ENCODE measurements around the gene PPA1. TPM values are rescaled to one million over a fixed set of nuclear protein-coding genes. Genes with fewer than 3 reads are reported as not detected.
A peak's percentile ranks its signal among the peaks of the same experiment; 100 is the strongest.

The PPA1 gene
- total and polyA plus RNA-seq, 2 donors (not counting 3 experiments of a cell fraction or from before 2014, with no cell fraction given): 63.5 to 140 TPM

DNA sequence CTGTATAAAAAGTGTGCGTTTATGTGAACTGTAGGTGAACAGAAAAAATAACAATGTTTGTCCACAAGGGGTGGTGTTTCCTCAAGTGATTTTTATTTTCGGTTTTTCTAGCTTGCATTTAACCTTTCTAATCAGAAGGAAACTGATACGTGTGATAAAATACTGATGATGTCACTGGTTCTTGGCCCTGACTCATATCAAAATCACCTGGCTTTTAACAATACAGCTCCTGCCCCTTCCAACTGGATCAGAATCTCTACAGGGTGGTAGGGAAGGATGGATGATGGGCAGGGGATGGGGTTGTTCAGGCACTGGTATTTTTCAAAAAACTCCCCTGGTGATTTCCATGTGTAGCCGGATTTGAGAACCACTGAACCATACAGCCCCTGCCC lies 39.7 kb upstream of the PPA1 start:
- Histone ChIP-seq H3K27me3 (ENCODE audit: control insufficient read depth in 2 of 2, insufficient read depth in 2 of 2, low read length in 2 of 2) (peaks cover 10 to 20% of the 10 kb centered on the region in 2 experiments), H3K27ac (ENCODE audit: insufficient read depth, low read depth, low read length) (no peak overlapping the region), H4K20me1 (replicated peaks; ENCODE audit: control insufficient read depth, extremely low read depth, insufficient read depth, low read length) (no peaks in the 10 kb centered on the region), H3K79me2 (ENCODE audit: control insufficient read depth, insufficient read depth, low read length) (no peaks in the 10 kb centered on the region), H3K36me3 (ENCODE audit: control insufficient read depth in 2 of 2, extremely low read depth in 1 of 2, insufficient read depth in 2 of 2, low read length in 2 of 2) (no peaks in the 10 kb centered on the region), H3K4me1 (ENCODE audit: control insufficient read depth, extremely low read depth, insufficient read depth, low read length) (no peaks in the 10 kb centered on the region), H3K9me1 (replicated peaks; ENCODE audit: control insufficient read depth, extremely low read depth, insufficient read depth, low read length) (no peaks in the 10 kb centered on the region), H2AFZ (ENCODE audit: low read depth, low read length) (no peak overlapping the region), H3K4me2 (ENCODE audit: insufficient read depth, low read length) (no peak overlapping the region), H3K9me3 (replicated peaks; ENCODE audit: control insufficient read depth, insufficient read depth, low read length) (no peaks in the 10 kb centered on the region), H3K9ac (replicated peaks; ENCODE audit: extremely low read depth, insufficient read depth, low read length) (no peak overlapping the region), H3K4me3 (replicated peaks in 1 of 3; ENCODE audit: insufficient read depth in 1 of 3, low read depth in 1 of 3, low read length in 3 of 3) (no peak overlapping the region)
- dilution Hi-C loops (cut with MboI; ENCODE audit: extremely low pct_ligation_motif_present, low sequenced_read_pairs) (no loop called here), intact Hi-C loops (cut with micrococcal nuclease) (loop anchor here (2.0 kb wide), 1 partner anchor 92 kb away; no protein-coding TSS in a partner anchor)
- ChIA-PET CTCF (interaction anchor here (0.7 to 2.9 kb wide), 33 partner anchors 9 to 132 kb away, joined by 3 to 30 read pairs (median 4); partner anchors contain the start of gene NPFFR1), POLR2A (no interaction called here)
- FAIRE-seq (peak; percentile 86), DNase-seq (ENCODE audit: low read depth, low spot score) (peak; percentile 21)
- TF ChIP-seq, protein P1, sequence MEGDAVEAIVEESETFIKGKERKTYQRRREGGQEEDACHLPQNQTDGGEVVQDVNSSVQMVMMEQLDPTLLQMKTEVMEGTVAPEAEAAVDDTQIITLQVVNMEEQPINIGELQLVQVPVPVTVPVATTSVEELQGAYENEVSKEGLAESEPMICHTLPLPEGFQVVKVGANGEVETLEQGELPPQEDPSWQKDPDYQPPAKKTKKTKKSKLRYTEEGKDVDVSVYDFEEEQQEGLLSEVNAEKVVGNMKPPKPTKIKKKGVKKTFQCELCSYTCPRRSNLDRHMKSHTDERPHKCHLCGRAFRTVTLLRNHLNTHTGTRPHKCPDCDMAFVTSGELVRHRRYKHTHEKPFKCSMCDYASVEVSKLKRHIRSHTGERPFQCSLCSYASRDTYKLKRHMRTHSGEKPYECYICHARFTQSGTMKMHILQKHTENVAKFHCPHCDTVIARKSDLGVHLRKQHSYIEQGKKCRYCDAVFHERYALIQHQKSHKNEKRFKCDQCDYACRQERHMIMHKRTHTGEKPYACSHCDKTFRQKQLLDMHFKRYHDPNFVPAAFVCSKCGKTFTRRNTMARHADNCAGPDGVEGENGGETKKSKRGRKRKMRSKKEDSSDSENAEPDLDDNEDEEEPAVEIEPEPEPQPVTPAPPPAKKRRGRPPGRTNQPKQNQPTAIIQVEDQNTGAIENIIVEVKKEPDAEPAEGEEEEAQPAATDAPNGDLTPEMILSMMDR (IDR thresholded peaks at IDR 0.05; ENCODE audit: extremely low read depth in 1 of 2, insufficient read depth in 1 of 2, low read depth in 1 of 2, low read length in 2 of 2): peak; percentile 31 to 32
- no peak for TF ChIP-seq POLR2AphosphoS5 (IDR thresholded peaks at IDR 0.05; ENCODE audit: insufficient read depth, low read depth, low read length)
- BruUV-seq (replicated peaks): no TSS peak

DNA sequence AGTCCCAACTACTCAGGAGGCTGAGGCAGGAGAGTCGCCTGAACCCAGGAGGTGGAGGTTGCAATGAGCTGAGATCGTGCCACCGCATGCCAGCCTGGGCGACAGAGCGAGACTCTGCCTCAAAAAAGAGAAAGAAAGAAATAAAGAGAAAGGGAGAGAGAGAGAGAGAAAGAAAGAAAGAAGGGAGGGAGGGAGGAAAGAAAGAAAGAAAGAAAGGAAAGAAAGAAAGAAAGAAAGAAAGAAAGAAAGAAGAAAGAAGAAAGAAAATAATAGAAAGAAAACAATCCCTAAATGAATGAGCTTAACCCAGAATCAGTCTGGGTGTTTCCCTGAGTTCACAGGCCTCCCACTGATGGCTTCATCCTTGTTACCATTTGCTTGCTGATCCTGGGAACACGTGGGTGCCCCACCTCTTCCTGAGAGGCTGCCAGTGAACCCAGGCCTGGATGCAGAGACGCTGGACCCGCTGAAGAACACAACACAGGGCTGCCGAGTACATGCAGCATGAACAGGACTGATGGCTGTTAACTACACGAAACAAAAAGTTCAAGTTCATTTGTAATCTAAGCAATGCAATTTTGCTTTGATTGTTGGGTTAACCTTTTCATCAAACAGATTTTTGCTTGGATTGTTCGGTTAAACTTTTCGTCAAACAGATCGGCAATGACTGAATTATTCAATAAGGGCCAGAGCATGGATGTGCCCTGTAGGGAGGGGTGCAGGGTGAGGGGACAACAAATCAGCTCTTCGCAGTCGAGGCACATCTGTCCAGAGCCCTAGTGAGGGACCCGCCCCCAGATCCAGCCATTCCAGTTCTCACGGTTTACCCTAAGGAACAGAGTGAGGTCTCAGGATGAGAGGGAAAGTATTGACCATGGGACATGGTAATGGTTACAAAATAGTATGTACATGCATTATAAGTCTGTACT lies 39.0 kb upstream of the PPA1 start:
- POLR2A ChIA-PET: no interaction called here
- no peak overlapping the region for H3K4me3 ChIP-seq (replicated peaks in 1 of 3; ENCODE audit: insufficient read depth in 1 of 3, low read depth in 1 of 3, low read length in 3 of 3)
- no peaks in the 10 kb centered on the region for H3K9me1 ChIP-seq (replicated peaks; ENCODE audit: control insufficient read depth, extremely low read depth, insufficient read depth, low read length)
- peaks cover 6 to 14% of the 10 kb centered on the region in 2 experiments for H3K27me3 ChIP-seq (ENCODE audit: control insufficient read depth in 2 of 2, insufficient read depth in 2 of 2, low read length in 2 of 2)
- CTCF ChIA-PET: interaction anchor here (0.6 to 2.9 kb wide), 35 partner anchors 8 to 133 kb away, joined by 3 to 30 read pairs (median 4); partner anchors contain the start of gene NPFFR1
- H3K9ac ChIP-seq (replicated peaks; ENCODE audit: extremely low read depth, insufficient read depth, low read length): no peak overlapping the region
- no peak overlapping the region for H3K27ac ChIP-seq (ENCODE audit: insufficient read depth, low read depth, low read length)
- no peaks in the 10 kb centered on the region for H3K36me3 ChIP-seq (ENCODE audit: control insufficient read depth in 2 of 2, extremely low read depth in 1 of 2, insufficient read depth in 2 of 2, low read length in 2 of 2)
- intact Hi-C loops (cut with micrococcal nuclease): loop anchor here (2.0 kb wide), 1 partner anchor 93 kb away; no protein-coding TSS in a partner anchor
- no peaks in the 10 kb centered on the region for H3K4me1 ChIP-seq (ENCODE audit: control insufficient read depth, extremely low read depth, insufficient read depth, low read length)
- dilution Hi-C loops (cut with MboI; ENCODE audit: extremely low pct_ligation_motif_present, low sequenced_read_pairs): no loop called here
- DNase-seq (ENCODE audit: low read depth, low spot score) (no peak), FAIRE-seq (no peak)
- H3K79me2 ChIP-seq (ENCODE audit: control insufficient read depth, insufficient read depth, low read length): no peaks in the 10 kb centered on the region
- no peak overlapping the region for H3K4me2 ChIP-seq (ENCODE audit: insufficient read depth, low read length)
- no TSS peak for BruUV-seq (replicated peaks)
- TF ChIP-seq JUN (IDR thresholded peaks at IDR 0.05; ENCODE audit: borderline replicate concordance, insufficient read depth, insufficient read length, low read depth) (no peak), EZH2 (IDR thresholded peaks at IDR 0.05; ENCODE audit: borderline replicate concordance, low read depth, low read length, severe bottlenecking) (no peak), FOS (IDR thresholded peaks at IDR 0.05; ENCODE audit: borderline replicate concordance, insufficient read depth, low read length) (no peak), GATA2 (IDR thresholded peaks at IDR 0.05; ENCODE audit: insufficient read depth, insufficient read length, low read depth, low read length) (no peak), POLR2A (IDR thresholded peaks at IDR 0.05; ENCODE audit: low read depth, low read length) (no peak), POLR2AphosphoS5 (IDR thresholded peaks at IDR 0.05; ENCODE audit: insufficient read depth, low read depth, low read length) (no peak), MYC (IDR thresholded peaks at IDR 0.05; ENCODE audit: low read depth, low read length) (no peak)
- TF ChIP-seq, protein P1 (IDR thresholded peaks at IDR 0.05; ENCODE audit: extremely low read depth in 1 of 2, insufficient read depth in 1 of 2, low read depth in 1 of 2, low read length in 2 of 2): no peak
- TF ChIP-seq, protein P2, sequence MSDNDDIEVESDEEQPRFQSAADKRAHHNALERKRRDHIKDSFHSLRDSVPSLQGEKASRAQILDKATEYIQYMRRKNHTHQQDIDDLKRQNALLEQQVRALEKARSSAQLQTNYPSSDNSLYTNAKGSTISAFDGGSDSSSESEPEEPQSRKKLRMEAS (IDR thresholded peaks at IDR 0.05; ENCODE audit: insufficient read depth, insufficient read length): no peak
- no peaks in the 10 kb centered on the region for H3K9me3 ChIP-seq (replicated peaks; ENCODE audit: control insufficient read depth, insufficient read depth, low read length)
- H2AFZ ChIP-seq (ENCODE audit: low read depth, low read length): no peak overlapping the region
- no peaks in the 10 kb centered on the region for H4K20me1 ChIP-seq (replicated peaks; ENCODE audit: control insufficient read depth, extremely low read depth, insufficient read depth, low read length)
